ENCODE measurements around the gene IFT25. TPM values are rescaled to one million over a fixed set of nuclear protein-coding genes. Genes with fewer than 3 reads are reported as not detected.

IFT25 gene
- total and polyA plus RNA-seq, 2 of the 13 experiments (the other 11 are each of a cell fraction or from before 2014, with no cell fraction given): 19.7 to 48.0 TPM

DNA sequence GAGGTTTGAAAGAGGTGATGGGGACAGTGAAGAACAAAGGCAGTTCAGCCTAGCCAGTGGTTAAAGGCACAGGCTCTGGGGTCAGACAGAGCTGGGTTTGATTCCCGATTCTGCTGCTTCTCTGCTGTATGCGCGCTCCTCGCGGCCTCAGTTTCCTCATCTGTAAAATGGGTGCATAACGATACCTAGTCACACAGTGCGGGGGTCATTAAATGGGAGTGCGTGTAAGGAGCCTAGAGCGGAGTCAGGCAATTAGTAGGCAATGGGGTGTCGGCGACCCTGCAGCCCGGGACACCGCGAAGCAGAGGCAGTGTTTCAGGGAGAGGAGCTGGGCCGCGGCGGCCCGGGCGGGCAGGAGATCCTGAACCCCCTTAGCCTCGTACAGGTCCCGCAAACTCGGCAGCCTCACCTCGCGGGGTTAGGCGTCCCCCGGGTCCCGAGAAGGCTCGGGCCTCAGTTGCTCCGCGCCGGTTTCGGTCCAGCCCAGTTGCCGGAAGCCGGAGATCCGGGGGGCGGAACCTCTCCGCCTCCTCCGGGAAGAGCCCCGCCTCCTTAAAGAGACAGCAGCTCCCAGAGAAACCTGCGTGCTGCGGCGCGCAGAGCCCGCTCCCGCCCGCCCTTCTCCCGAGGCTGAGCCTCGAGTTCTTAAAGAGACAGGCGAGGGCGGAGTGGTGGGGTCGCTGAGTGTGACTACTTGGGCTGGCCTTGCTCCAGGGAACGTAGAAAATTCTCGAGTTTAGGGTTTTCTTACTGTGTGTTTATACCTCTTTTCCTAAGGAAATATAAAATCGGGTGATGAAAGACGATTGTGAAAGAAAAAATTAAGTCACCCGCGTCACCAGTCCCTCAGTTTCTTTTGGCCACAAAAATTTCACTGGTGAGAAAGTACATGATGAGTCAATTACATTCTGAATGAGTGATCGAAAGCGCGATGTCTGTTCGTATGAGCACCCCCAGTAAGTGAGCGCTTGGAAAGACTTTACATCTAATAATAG is 55.9 kb downstream of the IFT25 start, which contains the start of gene YIPF1 (continued):
- TF ChIP-seq ZSCAN31 (CRISPR knock-in tag; IDR thresholded peaks at IDR 0.05; ENCODE audit: low read depth) (0 out of 2 replicates have a peak, but pooled peaks have one; percentile 72), HOXA3 (CRISPR knock-in tag; IDR thresholded peaks at IDR 0.05) (peak; percentile 28), TARDBP (CRISPR knock-in tag; IDR thresholded peaks at IDR 0.05) (peak; percentile 48), ZNF33A (CRISPR knock-in tag; IDR thresholded peaks at IDR 0.05; ENCODE audit: borderline replicate concordance) (no peak), ZNF549 (CRISPR knock-in tag; IDR thresholded peaks at IDR 0.05) (no peak), ZNF556 (CRISPR knock-in tag; IDR thresholded peaks at IDR 0.05; ENCODE audit: borderline replicate concordance) (peak; percentile 48; the same call in 1 of the 2 replicates), ZNF224 (CRISPR knock-in tag; IDR thresholded peaks at IDR 0.05) (no peak), NONO (IDR thresholded peaks at IDR 0.05) (no peak), NONO (CRISPR knock-in tag; conservative IDR thresholded peaks at IDR 0.05) (peak; percentile 52), FOXJ3 (CRISPR knock-in tag; IDR thresholded peaks at IDR 0.05; ENCODE audit: borderline replicate concordance) (no peak), MTF1 (CRISPR knock-in tag; IDR thresholded peaks at IDR 0.05) (no peak)
- TF ChIP-seq, protein P1, sequence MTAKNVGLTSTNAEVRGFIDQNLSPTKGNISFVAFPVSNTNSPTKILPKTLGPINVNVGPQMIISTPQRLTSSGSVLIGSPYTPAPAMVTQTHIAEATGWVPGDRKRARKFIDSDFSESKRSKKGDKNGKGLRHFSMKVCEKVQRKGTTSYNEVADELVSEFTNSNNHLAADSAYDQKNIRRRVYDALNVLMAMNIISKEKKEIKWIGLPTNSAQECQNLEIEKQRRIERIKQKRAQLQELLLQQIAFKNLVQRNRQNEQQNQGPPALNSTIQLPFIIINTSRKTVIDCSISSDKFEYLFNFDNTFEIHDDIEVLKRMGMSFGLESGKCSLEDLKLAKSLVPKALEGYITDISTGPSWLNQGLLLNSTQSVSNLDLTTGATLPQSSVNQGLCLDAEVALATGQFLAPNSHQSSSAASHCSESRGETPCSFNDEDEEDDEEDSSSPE (CRISPR knock-in tag; IDR thresholded peaks at IDR 0.05): peak; percentile 54; the same call in 1 of the 2 replicates
- TF ChIP-seq, protein P2, sequence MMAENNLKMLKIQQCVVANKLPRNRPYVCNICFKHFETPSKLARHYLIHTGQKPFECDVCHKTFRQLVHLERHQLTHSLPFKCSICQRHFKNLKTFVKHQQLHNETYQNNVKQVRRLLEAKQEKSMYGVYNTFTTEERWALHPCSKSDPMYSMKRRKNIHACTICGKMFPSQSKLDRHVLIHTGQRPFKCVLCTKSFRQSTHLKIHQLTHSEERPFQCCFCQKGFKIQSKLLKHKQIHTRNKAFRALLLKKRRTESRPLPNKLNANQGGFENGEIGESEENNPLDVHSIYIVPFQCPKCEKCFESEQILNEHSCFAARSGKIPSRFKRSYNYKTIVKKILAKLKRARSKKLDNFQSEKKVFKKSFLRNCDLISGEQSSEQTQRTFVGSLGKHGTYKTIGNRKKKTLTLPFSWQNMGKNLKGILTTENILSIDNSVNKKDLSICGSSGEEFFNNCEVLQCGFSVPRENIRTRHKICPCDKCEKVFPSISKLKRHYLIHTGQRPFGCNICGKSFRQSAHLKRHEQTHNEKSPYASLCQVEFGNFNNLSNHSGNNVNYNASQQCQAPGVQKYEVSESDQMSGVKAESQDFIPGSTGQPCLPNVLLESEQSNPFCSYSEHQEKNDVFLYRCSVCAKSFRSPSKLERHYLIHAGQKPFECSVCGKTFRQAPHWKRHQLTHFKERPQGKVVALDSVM (CRISPR knock-in tag; IDR thresholded peaks at IDR 0.05): 0 out of 2 replicates have a peak, but pooled peaks have one; percentile 46
- TF ChIP-seq, protein P3, sequence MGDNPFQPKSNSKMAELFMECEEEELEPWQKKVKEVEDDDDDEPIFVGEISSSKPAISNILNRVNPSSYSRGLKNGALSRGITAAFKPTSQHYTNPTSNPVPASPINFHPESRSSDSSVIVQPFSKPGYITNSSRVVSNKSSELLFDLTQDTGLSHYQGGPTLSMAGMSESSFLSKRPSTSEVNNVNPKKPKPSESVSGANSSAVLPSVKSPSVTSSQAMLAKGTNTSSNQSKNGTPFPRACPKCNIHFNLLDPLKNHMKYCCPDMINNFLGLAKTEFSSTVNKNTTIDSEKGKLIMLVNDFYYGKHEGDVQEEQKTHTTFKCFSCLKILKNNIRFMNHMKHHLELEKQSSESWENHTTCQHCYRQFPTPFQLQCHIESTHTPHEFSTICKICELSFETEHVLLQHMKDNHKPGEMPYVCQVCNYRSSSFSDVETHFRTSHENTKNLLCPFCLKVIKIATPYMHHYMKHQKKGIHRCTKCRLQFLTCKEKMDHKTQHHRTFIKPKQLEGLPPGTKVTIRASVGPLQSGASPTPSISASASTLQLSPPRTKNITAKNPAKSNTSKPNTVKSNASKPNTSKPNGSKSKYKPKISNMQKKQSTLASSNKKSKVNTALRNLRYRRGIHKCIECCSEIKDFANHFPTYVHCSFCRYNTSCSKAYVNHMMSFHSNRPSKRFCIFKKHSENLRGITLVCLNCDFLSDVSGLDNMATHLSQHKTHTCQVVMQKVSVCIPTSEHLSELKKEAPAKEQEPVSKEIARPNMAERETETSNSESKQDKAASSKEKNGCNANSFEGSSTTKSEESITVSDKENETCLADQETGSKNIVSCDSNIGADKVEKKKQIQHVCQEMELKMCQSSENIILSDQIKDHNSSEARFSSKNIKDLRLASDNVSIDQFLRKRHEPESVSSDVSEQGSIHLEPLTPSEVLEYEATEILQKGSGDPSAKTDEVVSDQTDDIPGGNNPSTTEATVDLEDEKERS (CRISPR knock-in tag; IDR thresholded peaks at IDR 0.05): 0 out of 2 replicates have a peak, but pooled peaks have one; percentile 32
- TF ChIP-seq, protein P4, sequence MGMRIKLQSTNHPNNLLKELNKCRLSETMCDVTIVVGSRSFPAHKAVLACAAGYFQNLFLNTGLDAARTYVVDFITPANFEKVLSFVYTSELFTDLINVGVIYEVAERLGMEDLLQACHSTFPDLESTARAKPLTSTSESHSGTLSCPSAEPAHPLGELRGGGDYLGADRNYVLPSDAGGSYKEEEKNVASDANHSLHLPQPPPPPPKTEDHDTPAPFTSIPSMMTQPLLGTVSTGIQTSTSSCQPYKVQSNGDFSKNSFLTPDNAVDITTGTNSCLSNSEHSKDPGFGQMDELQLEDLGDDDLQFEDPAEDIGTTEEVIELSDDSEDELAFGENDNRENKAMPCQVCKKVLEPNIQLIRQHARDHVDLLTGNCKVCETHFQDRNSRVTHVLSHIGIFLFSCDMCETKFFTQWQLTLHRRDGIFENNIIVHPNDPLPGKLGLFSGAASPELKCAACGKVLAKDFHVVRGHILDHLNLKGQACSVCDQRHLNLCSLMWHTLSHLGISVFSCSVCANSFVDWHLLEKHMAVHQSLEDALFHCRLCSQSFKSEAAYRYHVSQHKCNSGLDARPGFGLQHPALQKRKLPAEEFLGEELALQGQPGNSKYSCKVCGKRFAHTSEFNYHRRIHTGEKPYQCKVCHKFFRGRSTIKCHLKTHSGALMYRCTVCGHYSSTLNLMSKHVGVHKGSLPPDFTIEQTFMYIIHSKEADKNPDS (CRISPR knock-in tag; IDR thresholded peaks at IDR 0.05): no peak
- TF ChIP-seq, protein P5, sequence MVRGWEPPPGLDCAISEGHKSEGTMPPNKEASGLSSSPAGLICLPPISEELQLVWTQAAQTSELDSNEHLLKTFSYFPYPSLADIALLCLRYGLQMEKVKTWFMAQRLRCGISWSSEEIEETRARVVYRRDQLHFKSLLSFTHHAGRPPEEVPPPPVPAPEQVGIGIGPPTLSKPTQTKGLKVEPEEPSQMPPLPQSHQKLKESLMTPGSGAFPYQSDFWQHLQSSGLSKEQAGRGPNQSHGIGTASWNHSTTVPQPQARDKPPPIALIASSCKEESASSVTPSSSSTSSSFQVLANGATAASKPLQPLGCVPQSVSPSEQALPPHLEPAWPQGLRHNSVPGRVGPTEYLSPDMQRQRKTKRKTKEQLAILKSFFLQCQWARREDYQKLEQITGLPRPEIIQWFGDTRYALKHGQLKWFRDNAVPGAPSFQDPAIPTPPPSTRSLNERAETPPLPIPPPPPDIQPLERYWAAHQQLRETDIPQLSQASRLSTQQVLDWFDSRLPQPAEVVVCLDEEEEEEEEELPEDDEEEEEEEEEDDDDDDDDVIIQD (CRISPR knock-in tag; IDR thresholded peaks at IDR 0.05; ENCODE audit: low read depth): no peak

Measured in HepG2 (cell line).